ENCODE results near the gene COA6.

DNA sequence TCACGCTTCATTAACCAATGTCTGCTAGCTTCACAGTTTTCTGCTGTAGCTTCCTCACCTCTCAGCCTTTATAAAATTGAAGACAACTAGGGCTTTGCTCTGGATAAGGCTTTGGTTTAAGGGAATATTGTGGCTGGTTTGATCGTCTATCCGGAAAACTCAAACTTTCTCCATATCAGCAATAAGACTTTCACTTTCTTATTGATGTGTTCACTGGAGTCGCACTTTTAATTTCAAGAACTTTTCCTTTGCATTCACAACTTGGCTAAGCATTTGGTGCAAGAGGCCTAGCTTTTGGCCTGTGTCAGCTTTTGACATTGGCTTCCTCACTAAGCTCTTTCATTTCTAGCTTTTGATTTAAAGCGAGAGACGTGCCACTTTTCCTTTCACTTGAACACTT, 12.9 kb downstream of the COA6 start:
- no peak for TF ChIP-seq POLR2A (IDR thresholded peaks at IDR 0.05)
- TF ChIP-seq, protein P1, sequence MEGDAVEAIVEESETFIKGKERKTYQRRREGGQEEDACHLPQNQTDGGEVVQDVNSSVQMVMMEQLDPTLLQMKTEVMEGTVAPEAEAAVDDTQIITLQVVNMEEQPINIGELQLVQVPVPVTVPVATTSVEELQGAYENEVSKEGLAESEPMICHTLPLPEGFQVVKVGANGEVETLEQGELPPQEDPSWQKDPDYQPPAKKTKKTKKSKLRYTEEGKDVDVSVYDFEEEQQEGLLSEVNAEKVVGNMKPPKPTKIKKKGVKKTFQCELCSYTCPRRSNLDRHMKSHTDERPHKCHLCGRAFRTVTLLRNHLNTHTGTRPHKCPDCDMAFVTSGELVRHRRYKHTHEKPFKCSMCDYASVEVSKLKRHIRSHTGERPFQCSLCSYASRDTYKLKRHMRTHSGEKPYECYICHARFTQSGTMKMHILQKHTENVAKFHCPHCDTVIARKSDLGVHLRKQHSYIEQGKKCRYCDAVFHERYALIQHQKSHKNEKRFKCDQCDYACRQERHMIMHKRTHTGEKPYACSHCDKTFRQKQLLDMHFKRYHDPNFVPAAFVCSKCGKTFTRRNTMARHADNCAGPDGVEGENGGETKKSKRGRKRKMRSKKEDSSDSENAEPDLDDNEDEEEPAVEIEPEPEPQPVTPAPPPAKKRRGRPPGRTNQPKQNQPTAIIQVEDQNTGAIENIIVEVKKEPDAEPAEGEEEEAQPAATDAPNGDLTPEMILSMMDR (IDR thresholded peaks at IDR 0.05), result no peak
